GM19452 (cell line): ENCODE measurements around the gene PTP4A2.
"Not testable (repeated sequence)": the region's sequence is repeated elsewhere in the genome, so short reads cannot be mapped to it uniquely, and the experiment has no call there.

Experiments used
- ATAC-seq: cut with Tn5 transposase; IDR thresholded peaks from one replicate; pipeline ENCODE4 v1.9.1; 2021; ENCODE audit not compliant: unreplicated experiment

PTP4A2 gene

DNA sequence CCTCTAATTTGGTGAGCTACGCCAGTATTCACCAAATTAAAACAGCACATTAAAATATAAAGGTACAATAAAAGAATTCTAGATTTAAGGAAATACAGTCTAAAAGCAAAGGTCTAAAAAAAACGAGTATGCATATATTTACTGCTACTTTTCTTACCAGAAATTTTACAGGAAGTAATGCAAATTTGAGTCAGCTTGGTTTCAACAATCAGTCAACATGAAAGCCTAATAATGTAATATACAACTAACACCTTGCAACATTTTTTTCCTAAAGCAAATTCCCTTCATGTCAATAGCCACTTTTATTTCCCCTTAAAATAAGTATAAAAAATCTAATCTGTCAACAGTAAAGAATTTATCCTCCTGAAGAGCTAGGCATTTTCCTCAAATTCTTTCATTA lies 11.9 kb downstream of the PTP4A2 start:
- ATAC-seq: no peak

DNA sequence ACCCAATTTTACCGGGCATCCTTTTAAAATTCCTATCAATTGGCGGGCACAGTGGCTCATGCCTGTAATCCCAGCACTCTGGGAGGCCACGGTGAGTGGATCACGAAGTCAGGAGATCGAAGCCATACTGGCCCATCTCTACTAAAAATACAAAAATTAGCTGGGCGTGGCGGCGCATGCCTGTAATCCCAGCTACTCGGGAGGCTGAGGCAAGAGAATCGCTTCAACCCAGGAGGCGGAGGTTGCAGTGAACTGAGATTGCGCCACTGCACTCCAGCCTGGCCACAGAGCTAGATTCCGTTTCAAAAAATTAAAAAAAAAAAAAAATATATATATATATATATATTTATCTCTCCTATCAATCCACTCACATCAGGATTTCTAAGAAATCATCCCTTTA lies 12.3 kb downstream of the PTP4A2 start:
- not testable (repeated sequence) for ATAC-seq

DNA sequence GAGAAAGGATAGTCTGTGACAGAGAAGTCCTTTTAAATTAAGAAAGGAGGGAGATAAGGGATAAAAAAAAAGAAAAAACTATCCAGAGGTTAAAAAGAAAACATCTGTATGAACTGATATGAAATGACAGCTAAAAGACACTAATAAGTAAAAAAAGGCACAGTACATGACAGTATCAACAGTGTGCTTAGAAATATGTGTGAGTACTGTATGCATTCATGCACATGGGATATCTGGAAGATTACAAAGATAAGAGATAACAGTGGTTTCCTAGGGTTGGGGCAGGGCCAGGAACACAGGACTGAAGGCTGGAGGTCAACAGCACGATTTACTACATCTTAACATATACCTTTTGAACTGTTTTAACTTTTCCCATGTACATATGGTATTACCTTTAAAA lies 13.3 kb downstream of the PTP4A2 start:
- no peak for ATAC-seq

DNA sequence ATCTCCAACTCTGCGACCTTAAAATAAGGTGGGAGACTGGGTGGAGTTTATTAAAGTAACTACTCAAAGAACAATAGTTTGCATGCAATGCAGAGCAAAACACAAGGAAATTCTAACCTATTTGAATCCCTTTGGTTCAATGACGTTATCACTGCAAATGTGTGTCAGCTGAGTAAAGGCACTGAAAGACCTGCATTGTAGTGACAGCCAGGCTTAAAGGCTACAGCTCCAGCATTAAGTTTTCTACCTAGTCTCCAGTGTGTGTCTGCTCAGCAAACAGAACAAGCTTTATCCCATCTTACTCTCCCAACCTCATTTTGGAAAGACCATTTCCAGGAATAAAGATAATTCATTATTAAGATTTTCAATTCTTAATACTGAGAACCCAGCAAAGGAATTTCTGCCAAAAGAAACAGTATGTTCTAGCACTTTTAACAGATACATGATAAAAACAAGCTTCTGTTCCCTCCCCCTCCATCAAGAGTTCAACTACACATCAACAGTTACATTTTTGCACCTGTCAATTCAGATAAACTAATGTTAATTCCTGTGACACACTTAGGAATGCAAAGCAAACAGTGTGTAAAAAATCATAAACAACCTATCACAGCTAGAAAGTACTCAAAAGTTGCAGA lies 14.2 kb downstream of the PTP4A2 start:
- ATAC-seq: no peak

DNA sequence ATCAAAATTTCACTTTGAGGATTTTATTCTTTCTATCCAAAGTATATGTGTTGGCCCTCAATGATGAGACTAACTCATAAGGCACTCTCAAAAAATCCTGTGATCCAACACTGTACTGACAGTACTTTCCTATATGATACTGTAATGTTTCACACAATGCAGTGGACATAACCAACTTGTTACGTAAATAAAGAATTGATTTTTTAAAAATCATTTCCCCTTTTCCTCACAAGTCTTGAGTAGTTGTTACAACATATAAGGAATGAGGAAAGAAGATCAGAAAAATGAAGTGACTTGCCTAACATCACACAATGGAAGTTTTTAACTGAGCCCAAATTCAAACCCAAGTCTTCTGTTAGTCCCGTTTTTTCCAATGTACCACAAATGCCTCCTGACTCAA lies 17.2 kb downstream of the PTP4A2 start:
- ATAC-seq: no peak

DNA sequence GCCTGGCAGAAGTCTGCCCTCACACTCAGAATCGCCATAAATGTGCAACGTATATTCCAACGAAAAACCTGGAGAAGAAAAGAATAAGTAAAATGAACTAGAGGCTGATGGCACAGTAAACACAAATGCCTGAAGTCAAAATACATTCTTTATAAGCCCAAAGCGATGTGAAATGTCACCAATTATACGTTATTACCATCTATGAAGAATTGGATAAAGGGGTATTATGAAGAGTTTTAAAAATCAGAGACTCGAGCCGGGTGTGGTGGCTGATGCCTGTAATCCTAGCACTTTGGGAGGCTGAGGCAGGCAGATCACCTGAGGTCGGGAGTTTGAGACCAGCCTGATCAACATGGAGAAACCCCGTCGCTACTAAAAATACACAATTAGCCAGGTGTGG lies 18.6 kb downstream of the PTP4A2 start:
- no peak for ATAC-seq

DNA sequence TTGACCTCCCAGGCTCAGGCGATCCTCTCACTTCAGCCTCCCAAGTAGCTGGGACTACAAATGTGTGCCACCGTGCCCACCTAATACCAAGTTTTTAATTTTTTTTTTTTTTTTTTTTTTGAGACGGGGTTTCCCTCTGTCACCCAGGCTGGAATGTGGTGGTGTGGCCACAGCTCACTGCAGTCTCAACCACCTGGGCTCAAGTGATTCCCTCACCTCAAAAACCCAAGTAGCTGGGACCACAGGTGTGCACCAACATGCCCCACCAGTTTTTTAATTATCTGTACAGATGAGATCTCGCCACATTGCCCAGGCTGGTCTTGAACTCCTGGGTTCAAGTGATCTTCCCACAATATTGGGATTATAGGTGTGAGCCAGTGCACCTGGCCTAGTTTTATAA lies 22.7 kb downstream of the PTP4A2 start:
- no peak for ATAC-seq

DNA sequence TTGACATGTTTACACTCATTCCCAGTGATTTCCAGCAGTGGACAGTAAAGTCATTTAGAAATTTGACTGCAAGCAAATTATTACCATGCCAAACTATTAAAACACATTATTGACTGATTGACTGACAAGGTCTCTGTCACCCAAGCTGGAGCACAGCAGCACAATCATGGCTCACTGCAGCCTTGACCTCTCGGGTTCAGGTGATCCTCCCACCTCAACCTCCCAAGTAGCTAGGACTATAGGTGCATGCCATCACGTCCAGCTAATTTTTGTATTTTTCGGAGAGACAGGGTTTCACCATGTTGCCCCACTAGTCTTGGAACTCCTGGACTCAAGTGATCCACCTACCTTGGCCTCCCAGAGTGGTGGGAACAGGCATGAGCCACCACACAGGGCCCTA lies 24.2 kb downstream of the PTP4A2 start:
- no peak for ATAC-seq

DNA sequence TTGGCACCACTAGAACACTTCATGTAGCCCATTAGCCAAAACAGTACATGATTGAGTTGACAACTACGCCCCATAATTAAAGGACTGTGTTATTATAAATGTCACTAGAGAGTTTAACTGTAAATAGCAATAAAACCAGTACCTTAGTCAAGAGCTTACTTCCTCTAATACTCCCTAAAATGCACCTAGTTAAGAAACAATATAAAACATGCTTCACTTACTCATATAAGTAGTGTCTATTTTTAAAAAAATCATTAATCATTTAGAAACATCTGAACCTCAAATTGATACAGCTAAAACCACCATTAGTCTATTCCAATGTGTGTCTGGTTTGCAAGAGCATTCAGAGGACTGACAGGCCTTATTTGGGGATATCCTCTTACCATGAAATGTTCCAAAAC lies 25.3 kb downstream of the PTP4A2 start:
- no peak for ATAC-seq

DNA sequence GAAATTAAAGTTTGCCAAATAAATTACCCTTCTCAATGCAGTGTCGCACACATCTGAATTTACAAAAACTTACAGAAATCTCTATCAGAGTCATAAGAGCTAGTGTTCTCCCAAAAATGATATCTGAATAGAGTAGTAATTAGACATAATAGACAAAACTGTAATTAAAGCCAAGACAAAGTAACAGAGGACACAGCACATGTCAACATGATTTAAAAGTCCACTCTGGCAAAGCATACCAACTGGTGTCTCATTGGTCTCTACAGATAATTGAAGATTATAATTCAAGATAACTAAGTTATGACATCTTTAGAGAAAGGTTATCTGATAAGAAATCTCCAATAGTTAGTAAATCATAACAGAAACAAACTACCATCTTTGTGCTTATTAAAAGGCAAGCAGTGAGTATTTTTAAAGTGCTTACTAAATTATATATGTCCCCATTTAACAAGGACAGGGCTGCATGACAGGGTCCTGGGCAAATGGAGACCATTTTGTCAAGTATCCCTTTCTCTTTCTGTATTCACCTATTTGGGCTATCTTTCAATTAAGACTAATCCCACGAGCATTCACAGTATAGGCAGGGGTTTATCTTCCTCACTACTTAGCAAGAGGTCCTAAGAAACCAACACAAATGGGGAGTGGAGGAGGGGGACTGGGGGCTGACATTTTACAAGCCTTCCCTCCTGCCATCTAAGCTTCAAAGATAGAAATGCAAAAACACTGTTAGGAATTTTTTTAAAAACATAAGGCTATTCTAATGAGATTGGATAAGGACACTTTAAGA lies 26.0 kb downstream of the PTP4A2 start:
- ATAC-seq: no peak

DNA sequence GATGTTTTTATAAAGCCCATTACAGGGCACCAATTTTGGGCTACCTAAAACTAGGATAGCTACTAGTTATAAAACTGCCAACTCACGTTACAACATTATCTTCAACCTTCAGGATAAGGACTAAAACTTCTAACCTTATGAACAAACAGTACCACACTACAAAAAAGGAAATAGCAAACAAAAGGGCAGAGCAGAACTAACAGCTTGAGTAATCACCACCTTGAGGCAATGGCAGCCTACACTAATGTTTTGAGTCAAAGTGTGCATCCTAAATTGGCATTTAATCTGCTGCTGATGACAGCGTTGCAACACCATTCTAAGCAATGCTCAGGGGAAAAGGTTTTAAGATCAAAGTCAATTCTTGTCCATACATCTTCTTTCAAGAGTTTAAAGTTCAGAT lies 27.2 kb downstream of the PTP4A2 start:
- no peak for ATAC-seq

DNA sequence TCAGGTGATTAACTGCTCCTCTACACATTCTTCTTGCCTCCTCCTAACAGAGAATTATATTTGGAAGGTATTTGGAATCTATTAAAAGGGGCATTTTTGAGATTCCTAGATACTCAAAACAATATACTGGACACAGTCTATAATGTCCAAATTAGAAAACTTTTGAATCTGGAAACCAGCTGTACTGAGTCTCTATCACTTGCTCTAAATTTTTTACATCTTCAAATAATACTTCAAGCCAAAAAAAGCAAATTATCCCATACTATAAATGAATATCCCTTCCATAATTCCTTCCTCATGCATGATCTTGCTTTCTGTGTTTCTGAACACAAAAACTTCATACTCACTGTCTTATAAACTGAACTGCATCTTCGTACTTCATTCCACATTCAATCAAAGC lies 28.5 kb downstream of the PTP4A2 start:
- ATAC-seq: no peak

DNA sequence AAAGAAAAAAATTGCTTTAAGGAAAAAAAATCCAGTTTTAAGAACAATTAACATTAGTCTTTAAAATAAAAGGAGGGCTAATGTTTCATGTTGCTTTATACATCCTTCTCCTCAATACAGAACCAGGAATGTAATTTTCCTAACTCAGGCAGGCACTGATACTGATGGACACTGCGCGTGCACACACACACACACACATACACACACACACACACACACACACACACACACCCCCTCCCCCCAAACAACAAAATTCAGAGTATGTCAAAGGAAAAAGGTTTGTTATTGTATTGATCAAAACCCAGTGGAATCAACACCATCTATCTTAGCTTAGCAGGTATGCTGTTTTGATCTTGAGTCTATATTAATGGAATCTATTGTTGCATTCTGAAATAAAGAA lies 31.6 kb downstream of the PTP4A2 start:
- ATAC-seq: no peak

DNA sequence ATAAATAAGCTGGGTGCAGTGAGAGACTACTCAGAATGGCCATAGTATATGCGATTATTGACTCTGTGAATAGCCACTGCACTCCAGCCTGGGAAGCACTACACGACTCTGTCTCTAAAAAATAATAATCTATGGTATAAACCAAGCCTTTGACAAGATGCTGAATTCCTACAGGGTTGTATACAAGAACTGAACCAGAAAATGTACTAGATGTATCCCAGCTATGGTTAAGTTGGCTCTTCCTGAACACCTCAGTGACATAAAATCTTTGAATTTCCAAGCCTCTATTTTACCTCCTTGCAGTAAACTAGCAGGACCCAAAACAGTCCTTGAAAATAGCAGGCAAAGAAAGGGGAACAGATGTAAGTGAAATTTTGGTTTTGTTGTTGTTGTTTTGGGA lies 32.5 kb downstream of the PTP4A2 start:
- ATAC-seq: no peak

DNA sequence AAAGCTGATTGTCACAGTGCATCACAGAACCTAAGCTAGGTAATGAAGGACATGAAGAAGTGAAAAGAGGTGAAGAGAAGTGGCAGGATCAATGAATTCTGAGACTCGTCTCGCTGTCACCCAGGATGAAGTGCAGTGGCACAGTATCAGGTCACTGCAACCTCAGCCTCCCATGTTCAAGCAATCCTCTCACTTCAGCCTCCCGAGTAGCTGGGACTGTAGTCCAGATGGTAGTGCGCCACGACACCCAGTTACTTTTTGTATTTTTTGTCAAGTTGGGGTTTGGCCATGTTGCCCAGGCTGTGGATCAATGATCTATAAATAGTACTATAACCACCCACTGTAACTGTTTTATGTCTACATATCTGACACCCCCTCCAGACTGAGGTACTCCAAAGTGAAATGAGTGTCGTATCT lies 33.1 kb downstream of the PTP4A2 start:
- ATAC-seq: no peak

DNA sequence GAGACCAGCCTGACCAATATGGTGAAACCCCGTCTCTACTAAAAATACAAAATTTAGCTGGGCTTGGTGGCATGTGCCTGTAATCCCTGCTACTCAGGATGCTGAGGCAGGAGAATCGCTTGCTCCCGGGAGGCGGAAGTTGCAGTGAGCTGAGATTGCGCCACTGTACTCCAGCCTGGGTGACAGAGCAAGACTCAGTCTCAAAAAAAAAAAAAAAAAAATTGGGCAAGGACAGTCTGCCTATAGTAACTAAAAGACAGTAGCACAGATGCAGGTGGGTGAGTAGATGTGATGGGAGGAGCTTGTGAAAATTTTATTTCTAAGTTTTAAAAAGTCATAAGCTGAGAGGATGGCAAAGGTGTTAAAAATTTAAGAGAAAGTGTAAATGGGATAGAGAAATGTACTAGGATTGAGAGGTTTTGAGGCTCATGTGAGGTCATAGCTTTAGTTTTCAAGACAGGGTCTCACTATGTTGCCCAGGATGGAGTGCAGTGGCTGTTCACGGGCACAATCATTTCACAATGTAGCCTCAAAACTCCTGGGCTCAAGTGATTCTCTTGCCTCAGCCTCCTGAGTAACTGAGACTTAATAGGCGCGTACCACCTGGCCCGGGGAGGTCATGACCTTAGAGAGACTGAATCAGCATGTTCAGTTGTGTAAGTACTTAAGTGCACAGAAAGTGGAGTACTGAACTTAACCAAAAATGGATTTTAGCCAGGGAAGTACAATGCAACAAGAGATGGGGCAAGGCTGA lies 33.7 kb downstream of the PTP4A2 start:
- no peak for ATAC-seq

DNA sequence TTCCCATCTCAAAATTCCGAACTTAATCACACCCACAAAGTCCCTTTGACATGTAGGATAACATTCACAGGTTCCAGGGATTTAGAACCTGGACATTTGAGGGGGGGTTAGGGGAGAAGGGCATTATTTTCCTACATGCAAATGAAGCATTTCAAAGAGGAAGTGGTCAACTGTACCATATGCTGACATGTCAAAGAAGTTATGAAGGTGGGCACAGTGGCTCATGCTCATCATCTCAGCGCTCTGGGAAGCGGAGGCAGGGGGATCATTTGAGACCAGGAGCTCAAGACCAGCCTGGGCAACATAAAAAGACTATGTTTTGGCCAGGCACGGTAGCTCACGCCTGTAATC lies 35.7 kb downstream of the PTP4A2 start:
- no peak for ATAC-seq

DNA sequence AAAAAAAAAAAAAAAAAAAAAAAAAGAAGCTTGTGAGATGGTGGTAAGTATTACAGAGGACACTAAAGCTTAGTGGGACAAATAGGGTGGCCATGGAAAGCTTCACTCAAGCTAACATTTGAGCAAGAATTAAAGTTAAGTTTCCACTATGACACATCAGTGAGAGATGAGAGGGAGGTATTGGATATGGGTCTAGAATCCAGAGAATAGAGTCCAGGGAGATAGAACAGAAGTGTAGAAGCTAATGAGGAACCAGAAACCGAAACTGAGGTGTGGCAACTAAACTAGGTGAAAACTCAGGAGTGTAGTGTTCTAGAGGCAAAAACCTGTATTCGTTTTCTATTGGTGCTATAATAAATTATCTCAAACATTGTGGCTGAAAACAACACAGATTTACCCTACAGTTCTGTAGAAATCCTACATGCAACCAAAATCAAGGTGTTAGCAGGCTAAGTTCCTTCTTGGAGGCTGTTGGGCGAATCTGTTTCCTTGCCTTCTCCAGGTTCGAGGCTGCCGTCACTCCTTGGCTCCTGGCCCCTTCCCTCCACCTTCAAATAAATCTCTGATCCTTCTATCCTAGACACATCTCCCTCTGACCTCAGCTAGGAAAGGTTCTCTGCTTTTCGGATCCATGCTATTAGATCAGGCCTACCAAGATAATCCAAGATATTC lies 36.2 kb downstream of the PTP4A2 start:
- ATAC-seq: no peak

DNA sequence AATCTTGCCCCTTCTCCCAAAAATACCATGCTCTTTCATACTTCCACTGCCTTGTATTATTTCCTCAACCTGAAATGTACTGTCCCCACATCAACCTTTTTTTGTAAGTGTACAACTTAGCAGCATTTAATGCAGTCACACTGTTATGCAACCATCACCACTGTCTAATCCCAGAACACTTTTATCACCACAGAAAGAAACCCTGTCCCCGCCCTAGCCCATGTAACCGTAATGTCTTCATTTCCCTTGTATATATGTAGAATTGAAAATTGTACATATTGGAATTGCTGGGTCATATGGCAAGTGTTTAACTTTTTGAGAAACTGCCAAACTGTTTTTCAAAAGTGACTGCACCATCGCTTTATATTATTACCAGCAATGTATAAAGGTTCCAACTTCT lies 37.4 kb downstream of the PTP4A2 start:
- no peak for ATAC-seq

DNA sequence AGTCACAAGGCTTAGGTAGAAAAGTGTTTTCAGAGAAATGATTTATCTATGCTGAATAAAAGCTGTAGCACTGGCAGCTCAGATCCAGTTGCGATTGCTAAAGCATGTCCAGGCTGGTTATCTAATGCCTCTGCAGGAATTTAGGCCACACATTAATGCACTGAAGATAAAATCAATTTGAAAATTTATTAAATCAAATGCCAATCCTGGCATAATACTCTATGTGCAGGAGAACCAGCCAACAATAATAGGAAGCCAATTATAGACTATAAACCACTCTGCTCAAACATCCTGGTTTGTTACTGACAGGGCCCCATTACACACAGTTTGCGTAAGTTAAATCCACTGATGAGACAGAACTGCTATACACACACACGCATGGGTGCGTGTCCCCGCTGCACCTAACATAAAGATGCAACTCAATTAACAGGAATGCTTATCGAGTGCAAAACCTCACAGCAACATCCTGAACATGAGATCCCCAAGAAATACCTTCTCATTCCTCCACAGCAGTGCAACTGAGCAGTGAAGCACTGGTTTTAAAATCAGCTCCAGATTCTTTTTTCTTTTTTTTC lies 40.6 kb downstream of the PTP4A2 start:
- ATAC-seq: no peak

DNA sequence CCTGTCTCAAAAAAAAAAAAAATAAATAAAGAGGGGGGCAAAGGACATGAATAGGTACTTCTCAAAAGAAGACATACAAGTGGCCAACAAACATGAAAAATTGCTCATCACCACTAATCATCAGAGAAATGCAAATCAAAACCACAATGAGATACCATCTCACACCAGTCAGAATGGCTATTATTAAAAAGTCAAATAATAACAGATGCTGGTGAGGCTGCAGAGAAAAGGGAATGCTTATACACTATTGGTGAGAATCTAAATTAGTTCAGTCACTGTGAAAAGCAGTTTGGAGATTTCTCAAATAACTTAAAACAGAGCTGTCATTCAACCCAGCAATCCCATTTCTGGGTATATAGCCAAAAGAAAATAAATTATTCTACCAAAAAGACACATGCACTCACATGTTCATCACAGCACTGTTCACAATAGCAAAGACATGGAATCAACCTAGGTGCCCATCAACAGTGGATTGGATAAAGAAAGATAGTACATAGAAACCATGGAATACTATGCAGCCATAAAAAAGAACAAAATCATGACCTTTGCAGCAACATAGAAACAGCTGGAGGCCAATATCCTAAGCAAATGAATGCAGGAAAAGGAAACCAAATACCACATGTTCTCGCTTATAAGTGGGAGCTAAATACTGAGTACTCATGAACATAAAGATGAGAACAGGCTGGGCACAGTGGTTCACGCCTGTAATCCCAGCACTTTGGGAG lies 42.5 kb downstream of the PTP4A2 start:
- not testable (repeated sequence) for ATAC-seq
